ENCODE results near the gene USP24.

Gene USP24

DNA sequence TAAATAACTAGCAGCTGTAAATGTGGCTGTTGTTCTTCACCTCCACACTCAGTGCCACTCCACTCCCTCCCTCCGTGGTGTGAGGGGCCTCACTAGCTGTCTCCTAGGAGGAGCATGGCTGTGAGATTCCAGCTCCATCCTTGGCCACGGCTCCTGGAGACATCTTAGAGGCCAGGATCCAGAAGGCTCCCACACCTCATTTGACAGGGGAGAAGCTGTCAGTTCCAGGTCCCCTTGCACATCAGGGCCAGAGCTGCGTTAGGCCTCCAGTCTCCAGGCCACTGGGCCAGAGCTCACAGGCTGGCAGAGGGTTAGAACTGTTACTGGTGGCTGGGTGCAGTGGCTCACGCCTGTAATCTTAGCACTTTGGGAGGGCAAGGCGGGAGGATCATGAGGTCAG lies 160.8 kb downstream of the USP24 start:
- DNase-seq (ENCODE audit: low spot score) = no peak

DNA sequence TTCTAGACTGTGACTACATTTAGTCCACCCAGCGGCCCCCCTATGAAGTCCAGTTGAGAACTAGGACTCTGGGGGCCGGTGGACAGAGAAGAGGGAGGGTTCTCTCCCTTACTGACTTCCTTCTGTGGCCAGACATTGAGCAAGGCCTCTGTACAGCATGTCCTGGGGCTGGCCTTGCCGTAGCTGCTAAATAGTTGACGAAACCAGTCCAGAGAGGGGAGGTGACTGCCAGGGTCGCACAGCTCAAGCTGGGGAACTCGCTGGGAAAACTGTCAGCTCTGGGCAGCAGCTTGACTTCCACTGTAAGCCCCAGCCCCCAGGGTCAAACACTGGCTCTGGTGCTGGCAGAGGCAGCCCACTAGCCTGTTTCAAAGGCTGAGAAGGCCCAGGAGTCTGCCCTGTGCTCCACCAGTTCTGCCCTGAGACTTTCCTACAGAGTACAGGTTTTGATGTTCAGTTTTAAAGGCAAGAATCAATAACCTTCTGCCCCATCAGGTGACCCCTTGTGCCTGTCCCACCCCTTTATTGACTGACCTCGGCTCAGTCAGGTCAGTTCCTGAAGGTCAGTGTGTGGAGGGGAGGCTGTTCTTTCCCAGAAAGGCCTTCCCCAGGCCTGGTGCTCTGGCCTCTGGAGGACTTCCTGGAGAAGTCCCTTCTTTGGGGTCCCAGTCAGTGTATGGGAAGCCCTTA lies 161.8 kb downstream of the USP24 start:
- no peak for DNase-seq (ENCODE audit: low spot score)

DNA sequence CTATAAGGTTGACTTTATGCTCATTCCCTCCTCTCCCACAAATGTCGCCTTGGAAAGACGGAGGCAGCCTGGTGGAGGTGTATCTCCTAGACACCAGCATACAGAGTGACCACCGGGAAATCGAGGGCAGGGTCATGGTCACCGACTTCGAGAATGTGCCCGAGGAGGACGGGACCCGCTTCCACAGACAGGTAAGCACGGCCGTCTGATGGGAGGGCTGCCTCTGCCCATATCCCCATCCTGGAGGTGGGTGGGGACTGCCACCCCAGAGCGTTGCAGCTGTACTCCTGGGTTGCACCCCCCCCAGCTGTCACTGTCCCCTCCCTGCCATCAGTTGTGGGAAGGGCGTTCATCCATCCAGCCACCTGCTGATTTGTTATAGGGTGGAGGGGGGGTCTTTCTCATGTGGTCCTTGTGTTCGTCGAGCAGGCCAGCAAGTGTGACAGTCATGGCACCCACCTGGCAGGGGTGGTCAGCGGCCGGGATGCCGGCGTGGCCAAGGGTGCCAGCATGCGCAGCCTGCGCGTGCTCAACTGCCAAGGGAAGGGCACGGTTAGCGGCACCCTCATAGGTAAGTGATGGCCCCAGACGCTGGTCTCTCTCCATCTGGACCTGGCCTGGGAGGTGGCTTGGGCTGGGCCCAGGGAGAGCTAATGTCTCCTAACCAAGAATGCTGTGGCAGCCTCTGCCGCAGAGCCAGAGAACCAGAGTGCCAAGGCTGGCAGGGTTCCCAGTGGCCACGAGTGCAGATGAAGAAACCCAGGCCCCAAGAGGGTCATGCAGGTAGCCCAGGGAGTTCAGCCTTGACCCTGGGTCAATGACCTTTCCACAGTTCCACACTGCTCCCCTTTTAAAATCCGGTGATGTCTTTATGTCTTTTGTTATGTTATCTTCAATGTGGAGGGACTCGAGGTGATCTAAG lies 162.7 kb downstream of the USP24 start:
- no peak for DNase-seq (ENCODE audit: low spot score)

DNA sequence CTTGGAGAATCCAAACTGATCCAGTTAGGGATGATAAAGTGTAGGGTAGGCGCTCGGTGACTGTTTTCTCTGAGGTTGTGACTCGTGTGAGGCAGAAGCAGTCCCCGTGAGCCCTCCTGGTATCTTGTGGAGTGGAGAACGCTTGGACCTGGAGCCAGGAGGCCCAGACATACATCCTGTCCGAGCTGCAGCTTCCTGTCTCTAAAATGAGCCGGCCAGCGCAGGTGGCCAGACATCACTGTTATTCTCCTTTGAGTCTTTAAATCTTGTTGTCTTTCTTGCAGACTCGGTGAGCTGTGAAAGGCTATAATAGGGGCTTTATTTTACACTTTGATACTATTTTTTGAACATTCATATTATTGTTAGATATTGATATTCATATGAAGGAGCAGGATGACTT lies 163.5 kb downstream of the USP24 start:
- DNase-seq (ENCODE audit: low spot score) = no peak

DNA sequence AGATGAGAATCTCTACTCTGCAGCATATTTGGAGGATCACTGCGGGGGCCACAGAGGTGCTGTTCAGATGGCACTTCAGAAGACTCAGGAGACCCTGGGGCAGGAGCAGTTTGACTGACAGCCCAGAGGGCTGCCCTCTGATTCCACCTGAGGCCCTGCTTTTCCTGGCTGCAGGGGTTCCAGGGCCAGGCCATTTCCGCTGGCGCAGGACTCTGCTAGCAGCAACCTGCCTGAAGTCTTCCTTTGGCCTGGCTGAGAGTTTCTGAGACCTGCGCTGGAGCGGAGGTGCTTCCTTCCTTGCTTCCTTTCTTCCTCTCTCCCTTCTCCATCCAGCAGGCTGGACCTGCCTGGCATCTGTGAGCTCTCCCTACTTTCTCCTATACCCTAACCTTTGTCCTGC lies 164.0 kb downstream of the USP24 start:
- DNase-seq (ENCODE audit: low spot score) = no peak

DNA sequence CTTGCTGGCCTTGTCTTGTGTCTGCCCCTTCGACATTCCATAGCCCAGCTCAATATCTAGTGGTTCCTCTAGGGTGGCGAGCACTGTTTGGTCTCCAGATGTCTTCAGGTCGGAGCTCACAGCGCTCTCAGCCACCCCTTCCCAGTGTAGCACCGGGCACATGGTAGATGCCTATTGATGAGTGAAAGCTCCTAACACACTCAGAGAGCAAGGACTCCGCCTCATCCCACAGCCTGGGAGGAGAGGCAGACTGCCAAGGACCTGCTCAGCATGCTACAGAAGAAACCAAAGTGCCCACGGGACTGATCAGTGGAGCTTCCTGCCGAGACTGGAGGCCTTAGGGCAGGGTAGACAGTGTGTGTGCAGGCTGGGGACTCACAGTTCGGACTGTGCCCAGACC lies 164.9 kb downstream of the USP24 start:
- DNase-seq (ENCODE audit: low spot score) = no peak

DNA sequence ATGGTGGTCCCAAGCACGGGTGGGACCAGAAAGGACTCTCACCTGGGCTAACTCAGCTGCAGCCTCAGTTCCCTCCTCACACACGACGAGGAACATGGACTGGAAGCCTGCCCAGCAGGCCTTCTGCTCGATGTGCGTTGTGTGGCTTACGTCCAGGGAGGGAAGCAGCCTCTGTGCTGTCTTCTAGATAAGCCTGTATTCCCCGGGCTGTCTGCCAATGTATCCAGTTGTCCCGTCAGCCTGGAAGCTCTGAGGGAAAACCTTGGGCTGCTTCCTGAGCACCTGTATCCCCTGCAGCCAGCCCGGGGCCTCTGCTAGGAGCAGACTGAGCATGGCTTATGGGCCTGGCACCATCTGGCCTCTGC lies 165.3 kb downstream of the USP24 start:
- DNase-seq (ENCODE audit: low spot score) = no peak

DNA sequence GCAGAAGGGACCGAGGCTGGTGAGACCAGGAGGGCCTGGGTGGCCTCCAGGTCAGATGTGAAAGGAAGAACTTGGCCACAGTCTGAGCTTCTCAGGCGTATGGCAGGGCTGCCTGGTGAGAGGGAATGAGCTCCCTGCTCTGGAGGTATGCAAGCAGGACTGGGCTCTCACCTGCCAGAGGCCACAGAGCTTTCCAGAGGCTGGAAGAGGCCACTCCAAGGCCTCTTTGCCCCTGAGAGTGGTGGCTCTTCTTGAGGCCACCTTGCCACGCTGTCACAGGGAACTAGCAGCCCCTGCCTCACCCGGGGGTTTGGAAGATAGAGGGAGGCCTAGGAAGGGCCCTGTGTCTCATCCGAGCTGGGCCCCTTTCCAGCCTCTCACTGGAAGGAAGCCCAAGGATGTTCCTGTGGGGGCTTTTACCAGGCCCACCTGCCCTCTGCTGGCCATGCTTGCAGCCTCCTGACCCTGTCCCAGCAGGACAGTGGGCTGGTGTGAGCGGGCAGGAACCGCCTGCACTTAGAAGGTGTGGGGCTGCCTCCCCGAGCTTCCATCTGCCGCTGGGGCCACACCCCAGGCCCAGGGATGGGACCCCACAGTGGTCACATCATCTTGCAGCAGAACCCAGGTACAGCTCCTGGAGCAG lies 165.8 kb downstream of the USP24 start:
- no peak for DNase-seq (ENCODE audit: low spot score)

DNA sequence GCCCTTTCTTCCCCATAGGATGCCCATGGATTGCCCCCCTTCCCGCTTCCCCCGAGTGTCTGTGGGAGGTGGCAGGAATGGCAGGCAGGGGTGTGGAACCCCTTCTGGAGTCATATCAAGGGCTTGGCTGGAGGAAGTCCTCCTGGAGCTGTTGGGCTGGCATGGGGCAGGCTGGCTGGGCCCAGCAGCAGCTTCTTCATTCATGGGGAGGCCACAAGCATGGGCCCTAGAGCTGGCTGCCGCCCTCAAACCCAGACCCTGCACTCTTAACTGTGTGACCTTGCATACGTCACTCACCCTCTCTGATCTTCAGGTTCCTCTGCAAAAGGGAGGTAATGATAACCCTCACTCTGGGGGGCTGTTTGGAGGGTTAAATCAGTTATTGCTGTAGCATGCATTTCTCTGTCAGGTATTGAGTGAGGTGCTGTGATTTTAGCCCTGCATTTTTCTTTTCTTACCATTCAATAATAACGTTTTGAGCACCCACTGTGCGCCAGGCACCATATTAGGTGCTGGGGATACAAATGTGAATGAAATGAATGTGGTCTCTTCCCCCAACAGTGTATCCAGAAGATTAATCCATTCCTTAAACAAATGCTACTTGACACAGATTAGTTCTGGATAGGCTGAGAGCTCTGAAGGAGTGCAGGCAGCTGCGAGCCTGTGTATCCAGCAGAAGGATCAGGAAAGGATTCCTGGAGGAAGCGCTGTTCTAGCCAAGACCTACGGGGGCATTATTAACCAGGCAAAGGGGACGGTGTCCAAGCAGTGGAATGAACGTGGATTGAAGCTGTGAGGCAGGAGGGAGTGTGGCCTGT lies 166.5 kb downstream of the USP24 start:
- no peak for DNase-seq (ENCODE audit: low spot score)

DNA sequence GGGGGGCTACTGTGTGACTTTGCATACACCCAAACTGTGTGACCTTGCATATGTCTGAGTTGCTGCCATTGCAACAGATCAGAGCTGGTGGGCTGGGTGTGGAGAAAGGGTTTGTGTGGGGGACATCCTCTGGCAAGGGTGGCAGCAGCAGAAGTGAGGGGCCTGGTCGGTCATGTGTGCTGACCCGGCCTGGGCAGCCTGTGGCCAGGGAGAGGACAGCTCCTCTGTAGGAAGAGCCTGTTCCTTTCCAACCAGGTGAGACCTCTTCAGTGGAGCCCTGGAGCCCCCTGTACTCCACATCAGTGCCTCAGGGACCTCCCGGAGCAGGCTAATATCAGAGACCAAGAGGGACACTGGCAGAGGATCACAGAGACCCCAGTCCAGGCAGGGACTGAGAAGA lies 167.6 kb downstream of the USP24 start:
- no peak for DNase-seq (ENCODE audit: low spot score)

DNA sequence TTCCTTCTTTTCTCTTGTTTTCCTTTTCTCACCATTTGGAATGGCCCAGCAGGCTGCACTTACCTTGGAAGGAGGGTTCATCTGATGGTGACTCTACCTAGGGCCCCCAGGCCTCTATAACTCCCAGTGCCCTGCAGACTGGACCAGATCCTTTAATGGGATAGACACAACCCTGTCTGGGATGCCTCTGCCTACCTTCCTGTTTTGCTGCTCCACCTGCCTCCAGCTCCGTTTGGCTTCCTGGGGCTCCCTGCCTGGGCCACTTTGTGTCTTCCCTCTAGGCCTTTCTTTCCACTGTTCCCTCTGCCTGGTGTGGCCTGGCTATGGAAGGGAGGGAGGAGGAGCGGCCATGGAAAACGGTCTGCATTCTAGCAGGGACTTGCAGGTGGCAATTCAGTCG lies 168.3 kb downstream of the USP24 start:
- DNase-seq (ENCODE audit: low spot score) = no peak

DNA sequence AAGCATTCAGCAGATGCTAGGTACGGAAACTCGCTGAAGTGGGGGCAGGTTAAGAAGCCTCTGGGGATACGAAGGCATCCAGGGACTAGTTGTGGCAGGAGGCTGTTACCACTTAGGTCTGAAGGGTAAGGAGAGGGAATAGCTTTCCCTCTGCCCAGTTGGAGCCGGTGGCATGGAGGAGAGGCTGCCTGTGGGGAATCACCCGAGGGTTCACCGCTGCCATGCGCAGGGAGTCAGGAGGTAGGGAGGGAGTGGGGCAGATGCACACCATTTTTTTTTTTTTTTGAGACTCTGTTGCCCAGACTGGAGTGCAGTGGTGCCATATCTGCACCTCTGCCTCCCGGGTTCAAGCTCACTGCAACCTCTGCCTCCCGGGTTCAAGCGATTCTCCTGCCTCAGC lies 169.7 kb downstream of the USP24 start:
- DNase-seq (ENCODE audit: low spot score) = no peak

DNA sequence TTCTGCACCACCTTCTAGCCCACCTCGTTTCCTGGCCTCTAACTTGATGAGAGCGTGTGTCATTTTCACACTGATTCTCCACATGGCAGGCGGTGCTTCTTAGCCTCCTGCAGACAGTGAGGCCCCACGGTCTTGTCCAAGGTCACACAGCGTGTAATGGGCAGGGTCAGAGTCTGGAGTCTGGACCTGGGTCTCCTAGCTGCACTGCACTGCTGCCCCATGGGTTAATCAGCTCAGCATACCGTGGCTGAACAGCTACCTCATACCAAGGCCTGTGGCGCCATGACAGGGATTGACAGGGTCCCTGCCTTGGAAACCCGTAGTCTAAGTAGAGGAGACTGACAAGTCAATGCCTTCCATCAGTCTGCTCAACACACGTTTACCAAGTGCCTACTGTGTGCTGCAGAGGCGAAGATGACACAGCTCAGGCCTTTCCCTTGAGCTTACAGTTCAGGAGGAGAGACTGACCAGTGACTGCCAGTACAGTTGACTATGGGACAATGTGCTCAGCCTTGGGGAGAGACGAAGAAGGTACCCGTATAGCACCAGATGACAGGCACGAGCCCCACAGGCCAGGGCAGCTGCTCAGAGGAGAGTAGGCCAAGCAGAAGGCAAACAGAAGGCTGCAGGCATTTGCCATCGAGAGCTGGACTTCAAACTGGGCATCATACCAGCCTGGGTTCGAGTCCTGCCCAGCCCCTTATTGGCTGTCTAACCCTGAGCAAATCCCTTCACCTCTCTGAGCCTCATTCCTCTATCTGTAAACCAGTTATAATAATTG lies 170.4 kb downstream of the USP24 start:
- DNase-seq (ENCODE audit: low spot score) = no peak

DNA sequence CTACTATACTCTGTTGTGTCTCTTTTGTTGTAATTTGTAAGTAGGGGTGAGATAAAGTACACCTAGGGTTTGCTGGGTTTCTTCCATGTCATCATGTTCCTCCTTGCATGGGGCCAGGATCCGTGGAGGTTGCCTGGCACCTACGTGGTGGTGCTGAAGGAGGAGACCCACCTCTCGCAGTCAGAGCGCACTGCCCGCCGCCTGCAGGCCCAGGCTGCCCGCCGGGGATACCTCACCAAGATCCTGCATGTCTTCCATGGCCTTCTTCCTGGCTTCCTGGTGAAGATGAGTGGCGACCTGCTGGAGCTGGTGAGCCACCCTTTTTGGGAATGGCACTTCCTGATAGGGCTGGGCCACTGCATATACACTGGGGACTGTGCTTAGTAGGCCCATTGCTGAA lies 171.4 kb downstream of the USP24 start:
- no peak for DNase-seq (ENCODE audit: low spot score)

DNA sequence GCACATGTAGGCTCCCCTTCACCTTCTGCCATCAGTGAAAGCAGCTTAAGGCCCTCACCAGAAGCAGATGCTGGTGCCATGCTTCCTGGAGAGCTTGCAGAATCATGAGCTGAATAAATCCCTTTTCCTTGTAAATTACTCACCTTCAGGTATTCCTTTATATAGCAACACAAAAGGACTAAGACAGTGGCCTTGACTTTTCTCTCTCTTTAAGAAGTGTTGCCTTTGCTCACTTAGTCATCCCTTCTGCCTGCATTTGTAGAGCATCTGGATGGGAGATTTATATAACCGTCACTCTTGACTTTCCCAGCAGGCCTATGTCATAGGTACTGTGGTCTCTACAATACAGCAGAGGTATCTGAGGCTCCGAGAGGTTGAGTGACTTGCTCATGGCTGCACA lies 172.2 kb downstream of the USP24 start:
- DNase-seq (ENCODE audit: low spot score) = no peak

DNA sequence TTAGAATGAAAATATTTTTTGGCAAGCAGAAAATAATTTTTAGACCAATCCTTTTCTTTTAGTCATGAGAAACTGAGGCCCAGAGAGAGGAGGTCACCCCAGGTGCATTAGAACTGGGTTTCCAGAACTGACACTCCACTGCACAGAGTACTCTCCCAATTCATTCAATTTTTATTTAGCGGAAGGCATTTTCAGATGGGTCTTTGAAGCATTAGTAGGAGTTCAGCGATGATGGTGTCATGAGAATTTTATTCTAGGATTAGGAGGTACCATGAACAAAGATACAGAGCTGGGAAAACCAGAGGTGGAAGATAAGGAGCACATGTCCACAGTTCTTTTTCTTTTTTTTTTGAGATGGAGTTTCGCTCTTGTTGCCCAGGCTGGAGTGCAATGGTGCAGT lies 173.6 kb downstream of the USP24 start:
- DNase-seq (ENCODE audit: low spot score) = no peak

DNA sequence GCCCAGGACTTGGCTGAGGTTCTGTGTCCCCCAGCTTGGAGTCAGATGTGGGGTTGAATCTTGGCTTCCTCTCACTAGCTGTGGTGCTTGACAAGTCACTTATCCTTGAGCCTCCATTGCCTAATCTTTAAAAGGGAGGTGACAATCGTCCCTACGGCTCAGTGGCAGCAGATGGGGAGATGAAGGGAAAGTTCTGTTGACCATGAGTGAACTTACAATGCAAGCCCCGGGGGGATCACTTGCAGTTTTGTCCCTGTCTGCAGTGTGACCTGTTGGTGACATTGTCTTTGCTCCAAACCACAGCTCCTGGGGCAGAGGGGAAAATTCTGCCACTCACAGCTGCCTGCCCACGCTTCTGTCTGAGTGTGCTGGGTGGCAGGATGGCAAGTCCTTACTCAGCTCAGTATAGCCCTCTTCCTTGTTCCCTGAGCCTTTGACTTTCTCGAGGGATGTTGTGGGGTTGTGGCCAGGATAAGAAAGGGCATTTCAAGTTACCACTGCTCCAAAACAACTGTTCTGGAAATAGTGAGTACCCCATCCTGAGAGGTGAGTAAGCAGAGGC lies 174.2 kb downstream of the USP24 start:
- no peak for DNase-seq (ENCODE audit: low spot score)

DNA sequence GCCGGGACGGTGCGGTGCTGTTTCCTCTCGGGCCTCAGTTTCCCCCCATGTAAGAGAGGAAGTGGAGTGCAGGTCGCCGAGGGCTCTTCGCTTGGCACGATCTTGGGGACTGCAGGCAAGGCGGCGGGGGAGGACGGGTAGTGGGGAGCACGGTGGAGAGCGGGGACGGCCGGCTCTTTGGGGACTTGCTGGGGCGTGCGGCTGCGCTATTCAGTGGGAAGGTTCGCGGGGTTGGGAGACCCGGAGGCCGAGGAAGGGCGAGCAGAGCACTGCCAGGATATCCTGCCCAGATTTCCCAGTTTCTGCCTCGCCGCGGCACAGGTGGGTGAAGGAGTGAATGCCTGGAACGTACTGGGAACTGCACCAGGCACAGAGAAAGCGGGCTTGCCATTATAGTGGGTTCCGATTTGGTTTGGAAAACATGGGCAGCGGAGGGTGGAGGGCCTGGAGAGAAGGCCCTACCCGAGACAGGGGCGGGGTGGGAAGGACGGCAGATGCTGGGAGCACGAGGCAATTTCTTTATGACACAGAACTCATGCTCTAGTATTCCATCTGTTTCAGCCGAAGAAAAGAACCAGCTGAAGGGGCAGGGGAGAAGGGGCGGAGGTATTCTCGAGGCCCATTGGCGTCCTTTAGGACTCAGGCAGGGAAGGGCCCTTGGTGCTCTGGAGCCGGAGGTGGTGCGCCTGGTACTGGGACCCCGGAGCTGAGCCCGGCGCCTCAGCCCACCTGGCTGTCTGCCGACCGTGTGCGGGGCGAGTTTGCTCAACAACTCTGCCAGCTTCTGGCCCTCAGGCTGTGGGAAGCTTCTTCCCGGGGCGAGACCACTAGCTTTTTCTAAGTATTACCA lies 174.9 kb downstream of the USP24 start:
- no peak for DNase-seq (ENCODE audit: low spot score)

DNA sequence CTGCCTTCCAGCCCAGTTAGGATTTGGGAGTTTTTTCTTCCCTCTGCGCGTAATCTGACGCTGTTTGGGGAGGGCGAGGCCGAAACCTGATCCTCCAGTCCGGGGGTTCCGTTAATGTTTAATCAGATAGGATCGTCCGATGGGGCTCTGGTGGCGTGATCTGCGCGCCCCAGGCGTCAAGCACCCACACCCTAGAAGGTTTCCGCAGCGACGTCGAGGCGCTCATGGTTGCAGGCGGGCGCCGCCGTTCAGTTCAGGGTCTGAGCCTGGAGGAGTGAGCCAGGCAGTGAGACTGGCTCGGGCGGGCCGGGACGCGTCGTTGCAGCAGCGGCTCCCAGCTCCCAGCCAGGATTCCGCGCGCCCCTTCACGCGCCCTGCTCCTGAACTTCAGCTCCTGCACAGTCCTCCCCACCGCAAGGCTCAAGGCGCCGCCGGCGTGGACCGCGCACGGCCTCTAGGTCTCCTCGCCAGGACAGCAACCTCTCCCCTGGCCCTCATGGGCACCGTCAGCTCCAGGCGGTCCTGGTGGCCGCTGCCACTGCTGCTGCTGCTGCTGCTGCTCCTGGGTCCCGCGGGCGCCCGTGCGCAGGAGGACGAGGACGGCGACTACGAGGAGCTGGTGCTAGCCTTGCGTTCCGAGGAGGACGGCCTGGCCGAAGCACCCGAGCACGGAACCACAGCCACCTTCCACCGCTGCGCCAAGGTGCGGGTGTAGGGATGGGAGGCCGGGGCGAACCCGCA lies 175.7 kb downstream of the USP24 start, which contains the start of gene PCSK9:
PCSK9 (plus strand) TSS at position 207 of the 741 bp plus-strand sequence; CDS start at position 497, 290 bp downstream.
- DNase-seq (ENCODE audit: low spot score) = no peak

Measured in SK-N-DZ (cell line).